ENCODE measurements around the gene CLEC4D.

CLEC4D gene

GRCh38 chr12:8548192-8548591, 34.9 kb downstream of the CLEC4D start:
- H3K4me3 ChIP-seq (ENCODE audit: low read depth, low read length) = no peak overlapping the region
- DNase-seq (ENCODE audit: low read depth) = no peak
- TF ChIP-seq CTCF (IDR thresholded peaks at IDR 0.05; ENCODE audit: control insufficient read depth, extremely low read depth, insufficient read depth) = no peak

GRCh38 chr12:8549381-8549780, 36.1 kb downstream of the CLEC4D start:
- no peak for DNase-seq (ENCODE audit: low read depth)
- no peak overlapping the region for H3K4me3 ChIP-seq (ENCODE audit: low read depth, low read length)
- TF ChIP-seq CTCF (IDR thresholded peaks at IDR 0.05; ENCODE audit: control insufficient read depth, extremely low read depth, insufficient read depth) = no peak

- no peak for TF ChIP-seq CTCF (IDR thresholded peaks at IDR 0.05; ENCODE audit: control insufficient read depth, extremely low read depth, insufficient read depth)
- H3K4me3 ChIP-seq (ENCODE audit: low read depth, low read length) = no peak overlapping the region
- DNase-seq (ENCODE audit: low read depth) = no peak
Measured at GRCh38 chr12:8553088-8553627, 39.9 kb downstream of the CLEC4D start.

GRCh38 chr12:8554451-8555195, 41.3 kb downstream of the CLEC4D start:
- H3K4me3 ChIP-seq (ENCODE audit: low read depth, low read length) = no peak overlapping the region
- no peak for DNase-seq (ENCODE audit: low read depth)
- TF ChIP-seq CTCF (IDR thresholded peaks at IDR 0.05; ENCODE audit: control insufficient read depth, extremely low read depth, insufficient read depth) = no peak

GRCh38 chr12:8556531-8557097, 43.3 kb downstream of the CLEC4D start:
- no peak for TF ChIP-seq CTCF (IDR thresholded peaks at IDR 0.05; ENCODE audit: control insufficient read depth, extremely low read depth, insufficient read depth)
- no peak overlapping the region for H3K4me3 ChIP-seq (ENCODE audit: low read depth, low read length)
- no peak for DNase-seq (ENCODE audit: low read depth)

- DNase-seq (ENCODE audit: low read depth) = no peak
- no peak overlapping the region for H3K4me3 ChIP-seq (ENCODE audit: low read depth, low read length)
- TF ChIP-seq CTCF (IDR thresholded peaks at IDR 0.05; ENCODE audit: control insufficient read depth, extremely low read depth, insufficient read depth) = no peak
Measured at GRCh38 chr12:8559676-8560075, 46.4 kb downstream of the CLEC4D start.

Data from LNCaP clone FGC (cell line).